GM08714 (cell line): Measurements from ENCODE around the gene VPS13D.

Experiments used
- H3K4me3 ChIP-seq: fragments of 200-500 bp; sonication (Bioruptor generic); 2 replicates; pipeline ENCODE4 v1.5.1; 2014; ENCODE audit warnings: mild to moderate bottlenecking, low read length, inconsistent platforms
- ZNF274 ChIP-seq: IDR thresholded peaks from 2 replicates; pipeline ENCODE4 v1.6.1; 2012; ENCODE audit warnings: mild to moderate bottlenecking, low read depth, low read length

Gene VPS13D

DNA sequence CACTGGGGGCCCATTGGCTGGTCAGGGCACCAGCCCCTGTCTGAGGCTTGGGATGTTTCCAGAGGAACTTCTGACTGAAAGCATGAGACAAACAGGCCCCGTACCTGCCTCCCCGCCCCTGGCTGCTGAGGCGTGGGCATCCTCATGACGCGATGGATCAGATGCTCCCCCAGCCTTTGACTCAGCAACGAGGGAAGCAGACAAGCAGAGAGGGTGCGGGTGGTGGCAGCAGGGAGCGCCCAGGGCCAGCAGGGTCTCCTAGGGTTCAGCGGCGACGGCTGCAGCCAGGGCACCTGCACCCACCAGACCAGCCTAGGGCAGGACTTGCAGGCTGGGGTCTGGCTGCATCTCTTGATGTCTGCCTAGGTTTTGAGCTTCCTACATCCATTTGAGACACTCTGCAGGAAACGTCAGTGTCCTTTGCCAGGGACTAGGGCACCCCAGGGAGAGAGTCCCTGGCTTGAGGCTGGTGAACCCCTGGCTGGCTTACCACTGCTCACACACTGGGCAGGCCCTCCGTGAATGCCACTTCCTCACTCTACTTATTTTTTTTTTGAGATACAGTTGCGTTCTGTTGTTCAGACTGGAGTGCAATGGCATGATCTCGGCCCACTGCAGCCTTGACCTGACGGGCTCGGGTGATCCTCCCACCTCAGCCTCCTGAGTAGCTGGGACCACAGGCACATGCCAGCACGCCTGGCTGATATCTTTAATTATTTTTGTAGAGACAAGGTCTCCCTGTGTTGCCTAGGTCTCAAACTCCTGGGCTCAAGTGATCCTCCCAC lies 324.9 kb downstream of the VPS13D start:
- H3K4me3 ChIP-seq = no peak overlapping the region
- no peak for TF ChIP-seq ZNF274

DNA sequence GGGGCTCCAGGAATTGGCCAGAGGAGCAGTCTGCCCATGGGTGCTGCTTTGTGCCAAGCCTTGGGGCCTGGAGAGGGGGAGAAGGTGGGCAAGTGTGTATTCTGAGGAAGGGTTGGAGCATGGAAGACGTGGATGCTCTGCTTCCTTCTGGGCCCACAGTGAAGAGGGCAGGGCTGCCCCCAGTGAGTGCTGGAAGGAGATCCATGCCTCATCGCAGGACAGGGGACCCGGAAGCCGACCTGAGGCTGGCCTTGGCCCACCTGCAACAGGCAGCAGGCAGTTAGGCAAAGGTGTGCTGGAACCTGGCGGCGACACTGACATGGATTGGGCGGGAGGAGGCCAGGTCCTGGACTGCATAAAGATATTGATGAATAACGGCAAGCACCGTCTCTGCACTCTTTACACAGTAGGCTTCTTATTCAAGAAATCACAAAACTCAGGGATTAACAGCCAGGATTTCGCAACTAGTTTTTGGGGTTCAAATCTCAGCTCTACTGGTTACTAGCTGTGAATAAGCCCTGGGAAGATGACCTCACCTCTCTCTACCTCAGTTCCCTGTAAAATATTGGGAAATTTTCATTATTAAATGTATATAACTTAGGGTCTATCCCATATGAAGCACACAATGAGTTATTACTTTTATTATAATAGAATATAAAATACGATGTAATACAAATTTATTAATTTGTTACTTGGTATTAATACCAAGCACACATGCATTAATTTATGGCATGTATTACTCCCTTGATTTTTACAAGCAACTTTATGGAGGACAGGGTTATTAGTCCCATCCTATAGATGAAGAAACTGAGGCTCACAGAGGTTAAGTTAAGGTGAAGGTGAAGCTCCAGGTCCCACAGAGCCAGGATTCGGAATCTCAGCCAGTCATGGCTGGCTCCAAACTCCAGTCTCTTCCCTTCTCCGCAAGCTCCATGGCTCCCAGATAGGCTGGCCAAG lies 325.9 kb downstream of the VPS13D start:
- no peak for TF ChIP-seq ZNF274
- no peak overlapping the region for H3K4me3 ChIP-seq

DNA sequence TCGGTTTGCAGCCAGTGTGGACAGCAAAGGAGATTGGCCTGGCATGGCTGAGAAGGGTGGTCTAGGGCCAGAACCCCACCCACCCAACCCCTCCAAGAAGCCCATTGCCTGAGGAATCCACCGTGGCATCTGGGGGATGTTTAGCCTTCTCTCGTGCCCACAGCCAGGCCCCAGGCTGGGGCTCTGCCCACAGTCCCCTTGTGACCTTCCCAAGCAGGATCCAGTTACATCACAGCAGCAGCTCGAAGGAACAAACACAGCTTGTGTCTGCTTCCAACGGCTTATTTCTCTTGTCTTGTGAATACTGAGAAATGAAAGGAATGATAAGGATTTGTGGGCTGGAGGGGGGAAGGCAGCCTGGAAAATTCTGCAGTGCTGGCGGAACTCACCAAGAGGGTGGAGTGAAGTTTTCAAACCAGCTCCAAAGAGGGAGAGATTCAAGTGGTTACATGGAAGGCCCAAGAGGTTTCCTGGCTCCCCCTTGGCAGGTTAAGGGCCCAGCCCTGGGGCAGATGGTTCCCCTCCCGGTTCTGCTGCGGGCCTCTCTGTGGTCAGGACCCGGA lies 326.6 kb downstream of the VPS13D start:
- no peak for TF ChIP-seq ZNF274
- H3K4me3 ChIP-seq = no peak overlapping the region

DNA sequence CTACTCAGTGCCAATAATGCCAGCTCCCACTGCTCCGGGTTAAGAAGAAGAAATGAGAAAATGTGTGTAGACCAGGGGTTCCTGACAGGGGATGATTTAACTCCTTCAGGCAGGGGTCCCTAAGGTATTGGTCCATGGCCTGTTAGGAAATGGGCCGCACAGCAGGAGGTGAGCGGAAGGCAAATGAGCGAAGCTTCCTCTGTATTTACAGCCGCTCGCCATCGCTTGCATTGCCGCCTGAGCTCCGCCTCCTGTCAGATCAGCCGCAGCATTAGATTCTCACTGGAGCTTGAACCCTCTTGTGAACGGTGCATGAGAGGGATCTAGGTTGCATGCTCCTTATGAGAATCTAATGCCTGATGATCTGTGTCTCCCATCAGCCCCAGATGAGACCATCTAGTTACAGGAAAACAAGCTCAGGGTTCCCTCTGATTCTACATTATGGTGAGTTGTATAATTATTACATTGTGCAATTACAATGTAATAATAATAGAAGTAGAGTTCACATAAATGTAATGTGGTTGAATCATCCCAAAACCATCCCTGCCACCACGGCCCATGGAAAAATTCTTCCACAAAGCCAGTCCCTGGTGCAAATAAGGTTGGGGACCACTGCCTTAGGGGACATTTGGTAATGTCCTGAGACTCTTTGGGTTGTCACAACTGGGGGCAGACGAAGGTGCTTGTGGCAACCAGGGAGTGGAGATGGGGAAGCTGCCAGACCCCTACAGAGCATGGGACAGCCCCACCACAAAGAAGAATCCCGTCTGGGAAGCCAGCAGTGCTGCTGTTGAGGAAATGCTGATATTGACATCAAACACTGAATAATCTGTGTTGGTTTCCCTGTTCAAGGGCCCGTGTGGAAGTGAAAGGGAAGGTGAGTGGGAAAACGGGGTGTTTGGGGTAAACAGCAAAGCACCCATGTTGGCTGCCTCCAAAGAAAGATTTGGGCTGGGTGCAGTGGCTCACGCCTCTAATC lies 327.4 kb downstream of the VPS13D start:
- TF ChIP-seq ZNF274 = no peak
- H3K4me3 ChIP-seq = no peak overlapping the region

DNA sequence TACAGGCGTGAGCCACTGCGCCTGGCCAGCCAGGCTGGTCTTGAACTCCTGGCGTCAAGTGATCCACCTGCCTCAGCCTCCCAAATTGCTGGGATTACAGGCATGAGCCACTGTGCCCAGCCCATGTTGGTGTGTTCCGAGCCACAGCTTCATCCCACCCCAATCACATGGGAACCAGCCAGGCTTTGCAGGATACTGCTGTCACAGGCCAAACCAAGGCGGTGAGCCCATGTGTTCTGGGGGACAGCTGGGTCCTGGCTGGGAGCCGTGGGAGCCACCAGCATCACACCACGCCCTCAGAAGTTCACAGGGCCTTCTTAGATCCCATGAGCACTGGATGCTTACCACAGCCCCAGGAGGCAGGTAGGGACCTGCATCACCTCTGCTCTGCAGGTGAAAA lies 331.3 kb downstream of the VPS13D start:
- no peak for TF ChIP-seq ZNF274
- H3K4me3 ChIP-seq = no peak overlapping the region
